HG02610 (cell line): Measurements from ENCODE around the gene ZSCAN16.

Experiments
- ATAC-seq: cut with Tn5 transposase; IDR thresholded peaks from one replicate; pipeline ENCODE4 v1.9.1; 2021; ENCODE audit warnings: mild to moderate bottlenecking, moderate library complexity; ENCODE audit not compliant: unreplicated experiment

Gene ZSCAN16

DNA sequence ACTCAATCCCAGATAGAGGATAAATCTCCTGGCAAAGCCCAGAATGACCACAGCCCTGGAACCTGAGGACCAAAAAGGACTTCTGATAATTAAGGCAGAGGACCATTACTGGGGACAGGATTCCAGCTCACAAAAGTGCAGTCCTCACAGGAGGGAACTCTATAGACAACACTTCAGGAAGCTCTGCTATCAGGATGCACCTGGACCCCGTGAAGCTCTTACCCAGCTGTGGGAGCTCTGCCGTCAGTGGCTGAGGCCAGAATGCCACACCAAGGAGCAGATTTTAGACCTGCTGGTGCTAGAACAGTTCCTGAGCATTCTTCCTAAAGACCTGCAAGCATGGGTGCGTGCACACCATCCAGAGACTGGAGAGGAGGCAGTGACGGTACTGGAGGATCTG is 992 bp downstream of the ZSCAN16 start:
- no peak for ATAC-seq

DNA sequence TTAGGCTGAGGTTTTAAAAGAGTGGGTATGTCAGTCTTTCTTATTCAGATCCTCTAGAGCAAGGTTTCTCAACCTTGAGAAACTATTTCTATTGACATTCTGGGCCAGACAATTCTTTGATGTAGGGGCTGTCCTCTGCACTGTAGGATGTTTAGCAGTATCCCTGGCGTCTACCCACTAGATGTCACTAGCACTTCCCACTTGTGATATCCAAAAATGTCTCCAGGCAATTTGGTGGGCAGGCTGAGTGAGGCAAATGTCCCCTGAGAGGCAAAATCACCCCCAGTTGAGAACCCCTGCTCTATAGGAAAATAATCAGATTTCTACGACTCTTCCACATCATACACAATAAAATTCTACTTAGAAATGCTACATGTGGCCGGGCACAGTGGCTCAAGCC is 9.6 kb downstream of the ZSCAN16 start:
- no peak for ATAC-seq

DNA sequence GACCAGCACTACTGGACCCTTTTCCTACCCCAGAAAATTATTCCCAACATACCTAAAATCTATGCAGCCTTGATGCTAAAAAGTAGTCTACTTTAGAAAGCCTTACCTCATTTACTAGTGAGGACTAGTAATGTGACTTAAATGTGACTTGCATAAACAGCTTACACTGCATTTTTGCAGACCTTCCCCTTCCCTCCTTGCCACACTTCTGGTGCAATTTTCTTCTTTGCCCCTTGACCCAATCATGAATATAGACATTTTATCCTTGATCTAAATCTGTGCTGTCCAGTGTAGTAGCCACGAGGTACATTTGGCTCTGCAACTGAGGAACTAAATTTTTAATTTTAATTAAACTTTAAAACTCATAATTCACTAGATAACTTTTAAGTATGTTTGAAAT is 10.3 kb downstream of the ZSCAN16 start:
- ATAC-seq = no peak

DNA sequence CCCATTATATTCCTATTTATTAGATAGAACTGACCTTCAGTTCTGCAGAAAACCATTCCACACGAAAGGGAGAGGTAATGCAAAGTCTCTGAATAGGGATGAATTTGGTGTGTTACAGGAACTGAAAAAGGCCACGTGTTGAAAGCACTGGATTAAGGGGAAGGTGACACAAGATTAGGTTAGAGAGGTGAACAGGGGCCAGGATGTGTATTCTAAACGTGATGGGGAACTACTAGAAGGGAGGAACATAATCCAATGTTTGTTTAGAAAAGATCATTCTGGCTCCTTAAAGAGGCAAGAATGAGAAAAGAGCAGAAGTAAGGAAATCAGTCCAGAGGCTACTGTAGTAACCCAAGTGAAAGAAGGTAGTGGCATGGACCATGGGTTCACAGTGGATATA is 11.0 kb downstream of the ZSCAN16 start:
- no peak for ATAC-seq

DNA sequence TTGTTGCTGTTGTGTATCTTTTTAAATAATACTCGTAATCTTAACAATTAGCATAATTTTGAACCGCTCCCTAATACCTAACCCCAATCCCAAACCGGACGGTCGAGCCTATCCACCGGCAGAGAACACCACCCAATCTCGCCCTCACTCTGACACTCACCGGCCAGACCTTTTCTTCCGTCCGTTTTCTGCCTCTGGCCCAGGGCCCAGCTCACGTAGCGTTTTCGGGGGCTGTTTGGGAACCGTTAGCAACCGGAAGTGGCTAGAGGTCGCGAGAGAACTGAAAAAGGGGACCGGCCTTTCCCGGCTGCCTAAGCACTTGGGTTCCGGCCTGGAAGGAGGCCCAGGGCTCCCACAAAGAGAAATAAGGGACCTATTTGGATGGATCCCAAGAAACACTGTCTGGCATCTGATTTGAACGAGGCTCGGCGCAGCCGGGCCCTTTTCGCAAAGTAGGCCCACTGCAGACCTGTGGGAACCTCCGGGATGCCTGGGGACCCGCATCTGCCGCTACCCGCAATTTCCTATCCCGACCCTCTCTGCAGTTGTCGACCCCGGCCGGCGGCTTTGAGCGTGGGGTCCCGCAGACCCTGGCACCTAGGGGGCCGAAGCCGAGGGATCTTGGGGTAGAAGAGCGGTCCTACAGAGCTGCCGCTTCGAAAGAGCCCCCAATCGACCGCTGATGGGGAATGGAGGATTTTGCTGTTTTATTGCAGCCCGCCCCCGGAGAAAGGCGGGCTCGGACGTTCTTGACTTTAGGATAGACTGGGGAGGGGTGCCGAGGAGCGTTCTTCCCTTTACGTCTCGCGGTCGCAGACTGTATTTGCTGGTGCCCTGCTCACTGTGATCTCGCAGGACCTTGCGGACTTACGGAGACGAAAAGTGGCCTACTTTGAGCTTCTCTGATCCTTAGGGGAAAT is 12.4 kb downstream of the ZSCAN16 start:
- ATAC-seq = peak; percentile 50

DNA sequence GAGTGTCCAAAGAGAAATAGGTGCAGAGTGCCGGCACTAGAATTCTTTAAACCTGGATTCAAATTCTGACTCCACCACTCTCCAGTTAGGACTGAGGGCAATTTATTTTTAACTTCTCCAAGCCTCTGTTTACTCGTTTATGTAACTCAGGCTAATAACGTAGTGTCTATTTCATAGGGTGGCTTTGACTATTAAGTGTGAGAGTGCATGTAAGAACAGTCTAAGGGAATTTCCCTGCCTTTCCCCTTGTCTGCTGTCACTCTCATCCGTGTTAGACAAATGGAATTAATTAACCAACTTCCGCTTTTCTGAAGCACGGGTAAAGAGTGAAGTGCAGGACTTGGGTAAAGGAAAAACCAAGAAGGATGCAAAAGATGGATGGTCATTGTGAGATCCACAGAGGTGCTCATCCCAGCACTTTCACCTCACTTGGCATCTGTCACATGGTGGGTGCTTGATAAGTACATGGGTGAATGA is 13.1 kb downstream of the ZSCAN16 start:
- ATAC-seq = peak; percentile 51

DNA sequence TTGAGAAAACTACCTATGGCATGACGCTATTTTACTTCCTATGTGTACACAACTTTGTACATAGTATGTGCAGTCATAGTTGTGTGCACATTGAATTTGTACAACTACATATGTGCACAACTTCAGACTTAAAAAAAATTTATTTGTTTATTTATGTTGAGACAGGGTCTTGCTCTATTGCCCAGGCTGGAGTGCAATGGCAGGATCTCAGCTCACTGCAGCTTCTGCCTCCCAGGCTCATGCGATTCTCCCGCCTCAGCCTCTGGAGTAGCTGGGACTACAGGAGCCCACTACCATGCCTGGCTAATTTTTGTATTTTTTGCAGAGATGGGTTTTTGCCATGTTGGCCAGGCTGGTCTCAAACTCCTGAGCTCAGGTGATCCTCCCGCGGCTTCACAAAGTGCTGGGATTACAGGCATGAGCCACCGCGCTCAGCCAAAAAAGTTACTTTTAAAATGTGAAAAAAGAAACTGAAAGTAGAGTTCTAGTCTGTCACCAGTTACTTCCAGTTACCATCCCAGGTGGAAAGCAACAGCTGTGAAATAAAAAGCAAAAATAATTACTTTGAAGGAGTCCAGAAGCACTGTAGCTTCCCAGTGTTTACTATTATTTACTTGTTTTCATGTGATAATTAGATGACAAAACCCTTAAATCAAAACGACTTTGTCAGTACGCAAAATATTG is 15.6 kb downstream of the ZSCAN16 start:
- no peak for ATAC-seq

DNA sequence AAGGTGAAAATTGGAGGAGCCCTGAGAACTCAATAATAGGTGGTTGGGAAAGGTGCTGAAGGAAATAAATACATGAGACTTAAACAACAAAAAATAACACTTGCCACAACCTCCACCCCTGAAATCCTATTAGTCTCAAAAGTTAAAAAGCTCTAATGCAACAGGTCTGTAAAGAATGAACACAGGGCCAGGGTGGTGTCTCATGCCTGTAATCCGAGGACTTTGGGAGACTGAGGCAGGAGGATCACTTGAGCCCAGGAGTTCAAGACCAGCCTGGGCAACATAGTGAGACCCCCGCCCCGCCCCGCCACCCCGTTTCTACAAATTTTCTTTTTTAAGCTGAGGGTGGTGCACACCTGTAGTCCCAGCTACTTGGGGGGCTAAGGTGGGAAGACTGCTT is 16.2 kb downstream of the ZSCAN16 start:
- no peak for ATAC-seq

DNA sequence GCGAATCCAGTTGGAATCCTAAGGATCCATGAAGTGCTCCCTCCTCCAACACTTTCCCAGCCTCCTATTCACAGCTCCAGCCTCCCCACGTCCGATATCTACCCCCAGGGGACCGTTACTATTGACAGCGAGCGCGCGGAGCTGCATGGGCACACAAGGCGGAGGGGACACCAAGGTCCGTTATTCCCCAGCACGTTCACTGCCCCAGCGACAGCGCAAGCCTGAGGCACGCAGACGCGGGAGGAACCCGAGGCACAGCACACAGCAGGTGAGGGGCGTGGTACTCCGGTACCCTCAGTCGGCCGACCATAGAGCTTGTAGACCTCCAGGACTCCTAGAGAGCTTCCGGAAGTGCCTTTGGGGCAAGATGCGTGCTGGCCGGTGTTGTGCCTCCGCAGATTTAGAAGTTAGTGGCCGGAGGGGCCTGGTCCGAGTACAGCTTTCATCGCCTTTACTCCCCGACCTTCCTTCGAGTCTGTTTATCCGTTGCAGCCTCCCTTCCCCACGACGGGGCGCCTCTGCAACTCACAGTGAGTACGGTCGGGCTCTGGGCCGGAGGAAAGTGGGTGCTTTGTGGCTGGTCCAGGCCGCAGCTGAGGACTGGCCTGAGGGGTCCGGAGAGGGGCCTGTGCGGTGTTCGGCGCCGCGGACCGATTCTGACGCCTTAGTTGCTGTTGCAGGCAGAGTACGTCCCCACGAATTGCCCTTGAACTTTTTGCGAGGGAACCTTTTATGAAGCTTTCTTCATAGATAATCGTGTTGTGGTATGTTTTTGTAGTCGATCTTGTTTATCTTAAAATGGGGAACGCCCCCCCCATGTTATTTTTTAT is 17.3 kb downstream of the ZSCAN16 start, which contains the start of gene ZKSCAN8:
Gene ZKSCAN8, plus strand, starts transcription at position 384 of the 830 bp plus-strand sequence. CDS start 6,525 bp downstream, outside the sequence.
- ATAC-seq = peak; percentile 88

DNA sequence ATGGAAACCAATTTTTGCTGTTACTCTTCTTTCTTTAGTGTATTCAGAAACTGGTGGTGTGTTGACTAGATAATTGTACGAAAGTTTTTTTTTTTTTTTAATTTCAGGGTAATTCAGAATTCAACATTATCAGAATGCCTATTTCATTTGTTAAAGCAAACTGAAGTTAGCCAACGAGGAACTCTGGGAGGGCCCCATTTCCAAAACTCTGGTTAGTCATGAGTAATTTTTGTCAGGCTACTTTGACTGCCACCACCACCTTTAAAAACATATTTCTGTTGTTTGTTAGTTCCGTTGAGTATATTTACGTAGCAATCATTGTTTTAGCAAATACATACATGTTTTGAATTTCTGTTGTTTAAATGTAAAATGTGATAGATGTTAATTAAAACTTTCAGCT is 18.0 kb downstream of the ZSCAN16 start:
- ATAC-seq = no peak

DNA sequence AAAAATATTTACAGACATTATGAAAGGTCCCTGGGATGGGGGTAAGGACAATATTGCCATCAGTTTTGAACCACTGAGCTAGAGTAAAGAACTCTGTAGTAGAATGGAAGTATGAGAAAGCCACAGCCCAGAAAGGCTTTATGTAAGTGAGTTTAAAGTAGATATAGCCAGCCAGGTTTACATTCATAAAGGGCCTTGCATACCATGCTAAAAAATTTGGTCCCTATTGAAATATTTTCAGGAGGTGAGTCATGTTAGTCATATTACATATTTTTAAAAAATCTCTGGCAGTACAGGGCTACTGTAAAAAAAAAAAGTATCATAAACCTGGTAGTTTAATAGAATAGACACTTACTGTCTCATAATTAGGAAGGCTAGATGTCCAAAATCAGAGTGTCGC is 20.8 kb downstream of the ZSCAN16 start:
- ATAC-seq = no peak

DNA sequence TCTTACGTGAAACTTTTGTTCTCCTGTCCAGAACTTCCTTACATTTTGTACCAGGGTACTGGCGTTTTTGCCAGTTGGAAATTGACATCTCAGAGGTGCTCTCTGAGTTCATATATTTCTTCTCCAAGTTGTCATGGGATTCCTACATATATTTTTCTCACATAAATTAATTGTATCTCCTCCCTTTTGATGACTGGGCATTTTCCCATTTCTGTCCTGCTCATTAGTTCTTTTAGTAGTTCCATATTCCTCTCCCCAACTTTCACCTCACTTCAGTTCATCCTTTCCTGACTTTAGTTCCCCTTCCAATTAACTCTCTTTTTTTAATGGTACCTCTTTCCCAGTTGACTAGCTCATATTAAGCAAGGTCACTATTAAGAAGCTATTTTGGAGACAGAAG is 28.1 kb downstream of the ZSCAN16 start:
- no peak for ATAC-seq

DNA sequence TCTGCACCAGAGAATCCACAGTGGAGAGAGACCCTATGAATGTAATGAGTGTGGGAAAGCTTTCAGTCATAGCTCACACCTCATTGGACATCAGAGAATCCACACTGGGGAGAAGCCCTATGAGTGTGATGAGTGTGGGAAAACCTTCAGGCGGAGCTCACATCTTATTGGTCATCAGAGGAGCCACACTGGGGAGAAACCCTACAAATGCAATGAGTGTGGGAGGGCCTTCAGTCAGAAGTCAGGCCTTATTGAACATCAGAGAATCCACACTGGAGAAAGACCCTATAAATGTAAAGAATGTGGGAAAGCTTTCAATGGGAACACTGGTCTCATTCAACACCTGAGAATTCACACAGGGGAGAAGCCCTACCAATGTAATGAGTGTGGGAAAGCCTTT is 29.1 kb downstream of the ZSCAN16 start:
- ATAC-seq = no peak

DNA sequence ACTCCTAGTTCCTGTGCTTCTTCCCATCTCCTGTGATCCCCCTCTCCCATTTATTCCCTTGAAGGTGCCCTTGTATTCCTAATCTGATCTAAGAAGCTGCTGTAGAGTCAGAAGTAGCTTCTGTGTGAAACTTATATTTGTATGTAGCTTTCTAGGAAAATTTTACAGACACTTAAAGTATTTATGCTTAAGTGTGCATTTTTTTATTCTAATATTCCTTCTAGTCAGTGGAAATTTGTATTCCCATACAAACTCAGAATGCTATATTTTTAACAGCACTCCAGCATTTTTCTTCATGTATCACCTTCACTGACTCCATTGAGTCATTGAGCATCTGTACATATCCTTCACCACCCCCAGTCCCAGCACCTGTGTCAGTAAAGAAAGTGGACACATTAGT is 29.9 kb downstream of the ZSCAN16 start:
- no peak for ATAC-seq

DNA sequence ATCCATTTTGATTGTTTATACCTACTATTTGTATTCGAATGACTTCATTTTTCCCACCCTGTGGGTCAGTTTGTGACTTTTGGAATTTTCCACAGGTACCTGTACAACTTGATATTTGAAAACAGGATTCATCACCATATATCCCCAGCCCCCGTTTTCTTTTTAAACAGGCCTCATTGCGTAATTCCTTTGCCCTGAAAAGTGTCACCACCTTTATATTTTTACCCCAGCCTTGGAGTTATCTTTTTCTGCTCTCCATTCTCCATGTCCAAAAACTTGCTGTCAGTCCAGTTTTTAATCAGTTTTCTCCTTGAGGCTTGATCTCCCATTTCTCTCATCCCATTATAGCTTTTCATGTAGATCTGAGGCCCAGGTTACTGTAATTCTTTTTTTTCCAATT is 33.9 kb downstream of the ZSCAN16 start:
- no peak for ATAC-seq

DNA sequence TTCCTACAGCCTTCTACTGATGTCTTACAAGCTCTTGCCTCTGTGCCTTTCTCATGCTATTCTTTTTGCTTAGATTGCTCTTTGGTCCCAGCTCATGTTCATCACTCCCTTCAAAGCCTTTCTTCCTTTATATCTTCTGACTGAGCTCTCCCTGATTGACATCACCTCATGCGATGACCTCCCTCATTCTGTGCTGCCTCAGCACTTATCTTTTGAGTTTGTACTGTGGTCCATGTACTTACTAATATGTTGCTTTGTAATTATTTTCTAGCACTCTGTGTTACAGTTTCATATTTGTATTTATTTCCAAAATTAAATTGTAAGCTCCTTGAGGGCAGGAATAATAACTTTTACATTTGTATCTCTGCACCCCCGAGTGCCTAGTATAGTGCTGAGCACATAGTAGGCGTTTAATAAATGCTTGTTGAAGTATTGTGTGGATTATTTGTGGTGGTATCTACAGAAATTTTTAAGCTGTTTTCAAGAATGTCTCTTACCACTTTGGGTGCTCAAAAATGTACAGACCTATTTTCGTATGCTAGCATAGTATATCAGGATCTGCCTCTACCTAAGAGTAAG is 34.7 kb downstream of the ZSCAN16 start:
- ATAC-seq = no peak

DNA sequence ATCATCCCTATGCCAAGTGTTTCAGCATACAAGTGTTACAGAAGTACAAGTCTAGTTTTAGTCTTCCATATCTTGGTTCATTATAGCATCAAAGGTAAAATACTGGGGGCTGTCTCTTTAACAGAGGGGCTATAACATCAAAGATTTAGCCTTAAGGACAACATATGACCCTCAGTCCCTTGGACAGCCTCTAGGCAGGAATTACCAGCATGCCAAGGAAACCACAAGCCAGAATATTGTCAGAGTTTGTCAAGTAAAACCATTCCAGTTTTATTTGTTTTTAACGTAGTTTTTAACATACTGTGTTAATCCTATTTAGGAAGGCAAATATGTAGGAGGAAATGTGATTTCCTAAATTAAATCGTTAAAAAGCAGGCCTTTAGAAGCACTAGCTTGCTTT is 35.8 kb downstream of the ZSCAN16 start:
- no peak for ATAC-seq

DNA sequence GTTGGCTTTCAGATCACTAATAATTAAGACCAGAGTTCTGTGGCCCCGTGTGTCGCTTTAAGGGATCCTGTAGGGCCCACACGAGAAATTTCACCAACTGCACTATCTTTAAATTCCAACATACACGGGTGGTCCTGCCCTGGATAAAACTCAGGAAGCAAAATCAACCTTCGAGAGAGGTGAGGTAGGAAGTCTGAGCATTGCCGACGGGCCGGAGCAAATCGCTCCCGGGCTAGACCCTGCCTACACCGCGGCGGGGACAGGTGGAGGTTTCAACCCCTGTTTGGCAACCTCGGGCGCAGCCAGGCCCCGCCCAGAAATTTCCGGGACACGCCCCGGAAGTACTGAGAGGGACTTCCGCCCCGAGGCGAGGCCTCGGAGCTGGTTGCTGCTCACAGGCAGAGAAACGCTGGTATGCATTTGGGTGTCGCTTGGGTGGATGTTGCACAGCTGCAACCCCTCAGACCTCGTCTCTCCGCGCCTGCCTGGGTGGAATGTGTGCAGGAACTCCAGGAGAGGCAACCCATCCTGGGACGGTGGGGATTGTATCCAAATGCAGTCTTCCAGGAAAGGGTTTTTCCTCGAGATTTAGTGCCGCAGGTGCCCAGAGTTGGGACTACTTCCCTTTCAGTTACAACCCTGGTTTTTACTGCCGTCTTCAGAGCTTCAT is 37.1 kb downstream of the ZSCAN16 start:
- ATAC-seq = peak; percentile 97

DNA sequence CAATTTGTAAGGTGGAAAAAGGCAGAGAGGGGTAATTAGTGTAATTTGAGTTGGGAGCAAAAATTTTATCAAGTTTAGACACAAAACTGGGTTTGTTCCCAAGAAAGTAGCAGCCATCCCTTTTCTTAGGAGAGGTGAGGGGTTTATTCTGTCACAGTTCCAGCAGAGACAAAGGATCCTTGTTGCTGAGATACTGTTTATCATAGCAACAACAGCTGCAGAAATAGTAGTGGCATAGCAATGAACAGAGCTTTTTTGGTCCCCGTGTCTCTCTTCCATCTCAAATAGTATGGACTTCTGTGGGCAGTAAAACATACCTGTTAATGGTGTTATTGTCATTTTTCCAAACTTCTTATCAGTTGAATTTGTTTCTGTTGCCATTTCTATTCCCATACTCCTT is 41.2 kb downstream of the ZSCAN16 start:
- ATAC-seq = no peak

DNA sequence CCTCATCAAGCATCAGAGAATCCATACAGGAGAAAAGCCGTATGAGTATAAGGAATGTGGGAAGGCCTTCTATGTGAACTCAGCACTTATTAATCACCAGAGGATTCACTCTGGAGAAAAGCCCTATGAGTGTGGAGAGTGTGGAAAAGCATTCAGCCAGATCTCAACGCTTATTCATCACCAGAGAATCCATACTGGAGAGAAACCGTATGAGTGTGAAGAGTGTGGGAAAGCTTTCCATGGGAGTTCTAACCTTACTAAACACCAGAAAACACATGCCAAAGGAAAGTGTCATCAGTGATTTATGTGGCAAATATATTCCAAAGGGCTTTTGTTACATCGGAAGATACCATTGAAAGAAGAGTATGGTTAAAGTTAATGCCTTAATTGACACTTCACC is 42.7 kb downstream of the ZSCAN16 start:
- ATAC-seq = no peak
